GM18526 (cell line): Measurements from ENCODE around the gene LOC128125822.

Experiments
- POLR2A ChIP-seq: IDR thresholded peaks from 3 replicates; pipeline ENCODE4 v1.6.1; 2011; ENCODE audit not compliant: insufficient read length; ENCODE audit errors: extremely low read depth

The LOC128125822 gene

GRCh38 chr6:63546236-63546635 lies 26.0 kb upstream of the LOC128125822 start:
- no peak for TF ChIP-seq POLR2A

GRCh38 chr6:63546697-63547096 lies 25.6 kb upstream of the LOC128125822 start:
- TF ChIP-seq POLR2A: no peak

- TF ChIP-seq POLR2A: no peak
Observed at GRCh38 chr6:63549076-63549475, 23.2 kb upstream of the LOC128125822 start.

GRCh38 chr6:63553208-63553607 lies 19.1 kb upstream of the LOC128125822 start:
- no peak for TF ChIP-seq POLR2A

- TF ChIP-seq POLR2A: no peak
Observed at GRCh38 chr6:63553900-63554299, 18.4 kb upstream of the LOC128125822 start.

- TF ChIP-seq POLR2A: no peak
Observed at GRCh38 chr6:63554782-63555181, 17.5 kb upstream of the LOC128125822 start.

GRCh38 chr6:63556369-63556768 lies 15.9 kb upstream of the LOC128125822 start:
- no peak for TF ChIP-seq POLR2A

- no peak for TF ChIP-seq POLR2A
Observed at GRCh38 chr6:63558278-63558677, 14.0 kb upstream of the LOC128125822 start.

- no peak for TF ChIP-seq POLR2A
Observed at GRCh38 chr6:63560801-63561287, 11.4 kb upstream of the LOC128125822 start.

- TF ChIP-seq POLR2A: no peak
Observed at GRCh38 chr6:63561288-63561687, 11.0 kb upstream of the LOC128125822 start.

- TF ChIP-seq POLR2A: no peak
Observed at GRCh38 chr6:63563235-63563634, 9.0 kb upstream of the LOC128125822 start.

GRCh38 chr6:63565058-63565726 lies 7.1 kb upstream of the LOC128125822 start:
- no peak for TF ChIP-seq POLR2A

- TF ChIP-seq POLR2A: no peak
Observed at GRCh38 chr6:63565727-63566596, 6.3 kb upstream of the LOC128125822 start.

GRCh38 chr6:63567966-63568365 lies 4.3 kb upstream of the LOC128125822 start:
- TF ChIP-seq POLR2A: no peak

- no peak for TF ChIP-seq POLR2A
Observed at GRCh38 chr6:63571361-63572043, 778 bp upstream of the LOC128125822 start.

- TF ChIP-seq POLR2A: no peak
Observed at GRCh38 chr6:63572747-63573075, 431 bp downstream of the LOC128125822 start.
